GM12892 (cell line): Measurements from ENCODE around the gene STAG3.
"Not testable (repeated sequence)": the region's sequence is repeated elsewhere in the genome, so short reads cannot be mapped to it uniquely, and the experiment has no call there.

Experiments used
- POLR2A ChIP-seq: IDR thresholded peaks from 2 replicates; pipeline ENCODE4 v1.6.1; 2011; ENCODE audit warnings: low read depth, low read length, control low read depth
- POLR2AphosphoS5 ChIP-seq: IDR thresholded peaks from 2 replicates; pipeline ENCODE4 v1.6.1; 2011; ENCODE audit warnings: low read depth, low read length, control low read depth
- TAF1 ChIP-seq: IDR thresholded peaks from 2 replicates; pipeline ENCODE4 v1.6.1; 2011; ENCODE audit warnings: low read depth, mild to moderate bottlenecking, control low read depth, low read length, borderline replicate concordance

DNA sequence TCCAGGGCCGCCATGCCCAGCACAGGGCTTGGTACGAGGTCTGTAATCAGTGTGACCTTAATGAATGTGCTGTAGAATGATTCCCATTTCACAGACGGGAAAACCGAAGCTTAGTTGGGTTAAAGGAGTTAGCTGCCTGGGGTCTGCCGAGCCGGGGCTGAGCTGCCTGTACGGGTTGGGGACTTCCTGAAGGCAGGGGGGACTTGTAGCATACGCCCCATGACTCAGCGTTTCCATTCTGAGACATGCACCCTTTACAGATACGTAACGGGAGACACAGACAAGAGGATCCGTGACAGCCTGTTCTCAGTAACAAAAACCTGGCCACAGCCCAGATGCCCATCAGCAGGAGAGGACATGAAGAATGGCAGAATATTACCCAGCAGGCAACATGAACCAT lies 65.7 kb downstream of the STAG3 start:
- TF ChIP-seq POLR2A, TAF1, POLR2AphosphoS5: not testable (repeated sequence)
